K562 (cell line): ENCODE data around the gene CLIC1. TPM values are rescaled to one million over a fixed set of nuclear protein-coding genes. Genes with fewer than 3 reads are reported as not detected.

Experiments used
- CREB1 ChIP-seq, 2 experiments: sonication (generic) in 1 of 2; formaldehyde crosslinking in 1 of 2; IDR thresholded peaks; 2 replicates each; pipeline versions ENCODE4 v1.6.1 to v1.8.0; 2012 to 2022; ENCODE audit warnings: inconsistent platforms in 1 of 2, mild to moderate bottlenecking in 1 of 2, missing genetic modification reagents in 1 of 2, moderate library complexity in 1 of 2
- DDX20 ChIP-seq: fragments of 450-650 bp; IDR thresholded peaks from 2 replicates; pipeline ENCODE4 v1.6.1; 2016; ENCODE audit warnings: missing genetic modification characterization, low read depth, mild to moderate bottlenecking, missing compliant biosample characterization, moderate library complexity
- E2F3 ChIP-seq: fragments of 250-450 bp; sonication (Bioruptor Pico); IDR thresholded peaks from 2 replicates; pipeline ENCODE4 v1.4.0; 2020; ENCODE audit warnings: mild to moderate bottlenecking
- EGR1 ChIP-seq: fragments of 450-650 bp; conservative IDR thresholded peaks from 2 replicates; pipeline ENCODE4 v1.6.1; 2017; ENCODE audit warnings: mild to moderate bottlenecking
- FOXA1 ChIP-seq: fragments of 450-650 bp; IDR thresholded peaks from 2 replicates; pipeline ENCODE4 v1.6.1; 2016; ENCODE audit warnings: mild to moderate bottlenecking, borderline replicate concordance
- FOXP1 ChIP-seq: sonication (generic); formaldehyde crosslinking; IDR thresholded peaks from 2 replicates; pipeline ENCODE4 v1.8.0; 2022; ENCODE audit warnings: mild to moderate bottlenecking, missing genetic modification reagents
- LEF1 ChIP-seq: fragments of 450-650 bp; IDR thresholded peaks from 2 replicates; pipeline ENCODE4 v1.6.1; 2016; ENCODE audit warnings: mild to moderate bottlenecking
- MCM5 ChIP-seq: fragments of 450-650 bp; IDR thresholded peaks from 2 replicates; pipeline ENCODE4 v1.6.1; 2016; ENCODE audit warnings: low read depth
- SMARCE1 ChIP-seq: fragments of 450-650 bp; IDR thresholded peaks from 2 replicates; pipeline ENCODE4 v1.7.1; 2016; ENCODE audit warnings: mild to moderate bottlenecking
- SREBF1 ChIP-seq: fragments of 150-350 bp; IDR thresholded peaks from 2 replicates; pipeline ENCODE4 v1.6.1; 2014; ENCODE audit warnings: antibody characterized with exemption, low read depth, low read length, borderline replicate concordance
- TCF7 ChIP-seq: sonication (generic); IDR thresholded peaks from 2 replicates; pipeline ENCODE4 v1.6.1; 2016; ENCODE audit warnings: antibody characterized with exemption, borderline replicate concordance
- ZNF217 ChIP-seq: sonication (generic); formaldehyde crosslinking; IDR thresholded peaks from 2 replicates; pipeline ENCODE4 v1.8.0; 2022; ENCODE audit warnings: mild to moderate bottlenecking, missing genetic modification reagents
- ZNF41 ChIP-seq: fragments of 250-450 bp; sonication (Bioruptor Pico); conservative IDR thresholded peaks from 2 replicates; pipeline ENCODE4 v1.4.0; 2020; ENCODE audit warnings: mild to moderate bottlenecking
- ZNF436 ChIP-seq: fragments of 250-450, 450-650 bp; sonication (Bioruptor Pico); formaldehyde crosslinking; IDR thresholded peaks from 2 replicates; pipeline ENCODE4 v1.7.0; 2020; ENCODE audit warnings: mild to moderate bottlenecking
- polyA plus RNA-seq, 8 experiments: library from polyadenylated mRNA; depleted of rRNA in 4 of 8; stranded (reverse) in 5 of 8; unstranded in 3 of 8; fragments of >200 nt; fragmentation: Nextera tagmentation in 2 of 8; fragmentation: Illumina TruSeq in 1 of 8; extraction: Ambion mirVana in 2 of 8; extraction: Trizol in 1 of 8; gene quantifications; 2 replicates each; pipeline versions ENCODE4 v1.2.1 to v1.2.3, GENCODE V29; 2011 to 2014; ENCODE audit warnings: inconsistent platforms in 1 of 8, missing spikeins in 1 of 8
- total RNA-seq, 7 experiments: library from RNA; depleted of rRNA in 6 of 7; stranded (reverse); fragments of >200 nt in 6 of 7; fragmentation: Illumina TruSeq in 2 of 7; extraction: Trizol in 2 of 7; gene quantifications; 2 replicates each; pipeline versions ENCODE4 v1.2.1 to v1.2.3, GENCODE V29; 2011 to 2021; ENCODE audit warnings: low replicate concordance in 1 of 7
- TF ChIP-seq, protein P1 (sequence below), 3 experiments: fragments of 200-800 bp in 1 of 3; sonication (Bioruptor generic) in 1 of 3; sonication (generic) in 1 of 3; formaldehyde crosslinking in 1 of 3; IDR thresholded peaks; 2 replicates each; pipeline versions ENCODE4 v1.6.1 to v1.8.0; 2016 to 2022; ENCODE audit warnings: mild to moderate bottlenecking in 2 of 3, missing compliant biosample characterization in 2 of 3, missing genetic modification characterization in 2 of 3, missing genetic modification reagents in 1 of 3
- TF ChIP-seq, protein P2 (sequence below): fragments of 200-800 bp; sonication (Bioruptor generic); IDR thresholded peaks from 2 replicates; pipeline ENCODE4 v1.6.1; 2016; ENCODE audit warnings: missing genetic modification characterization, missing compliant biosample characterization
- TF ChIP-seq, protein P3 (sequence below): sonication (generic); formaldehyde crosslinking; IDR thresholded peaks from 2 replicates; pipeline ENCODE4 v1.8.0; 2022; ENCODE audit warnings: missing genetic modification reagents, mild to moderate bottlenecking, borderline replicate concordance
- TF ChIP-seq, protein P4 (sequence below), 2 experiments: fragments of 450-650 bp in 1 of 2; sonication (generic) in 1 of 2; formaldehyde crosslinking; conservative IDR thresholded peaks; 2 replicates each; pipeline versions ENCODE4 v1.4.0 to v1.8.1; 2020 to 2022; ENCODE audit warnings: mild to moderate bottlenecking in 1 of 2, missing genetic modification reagents in 1 of 2
- TF ChIP-seq, protein P5 (sequence below): fragments of 450-650 bp; conservative IDR thresholded peaks from 2 replicates; pipeline ENCODE4 v1.6.1; 2016; ENCODE audit warnings: missing genetic modification characterization, low read depth, mild to moderate bottlenecking, missing compliant biosample characterization, moderate library complexity

Gene CLIC1
- total and polyA plus RNA-seq, 9 of the 15 experiments (the other 6 are each of a cell fraction or from before 2014, with no cell fraction given): 1,267 to 2,419 (median 1,808) TPM

DNA sequence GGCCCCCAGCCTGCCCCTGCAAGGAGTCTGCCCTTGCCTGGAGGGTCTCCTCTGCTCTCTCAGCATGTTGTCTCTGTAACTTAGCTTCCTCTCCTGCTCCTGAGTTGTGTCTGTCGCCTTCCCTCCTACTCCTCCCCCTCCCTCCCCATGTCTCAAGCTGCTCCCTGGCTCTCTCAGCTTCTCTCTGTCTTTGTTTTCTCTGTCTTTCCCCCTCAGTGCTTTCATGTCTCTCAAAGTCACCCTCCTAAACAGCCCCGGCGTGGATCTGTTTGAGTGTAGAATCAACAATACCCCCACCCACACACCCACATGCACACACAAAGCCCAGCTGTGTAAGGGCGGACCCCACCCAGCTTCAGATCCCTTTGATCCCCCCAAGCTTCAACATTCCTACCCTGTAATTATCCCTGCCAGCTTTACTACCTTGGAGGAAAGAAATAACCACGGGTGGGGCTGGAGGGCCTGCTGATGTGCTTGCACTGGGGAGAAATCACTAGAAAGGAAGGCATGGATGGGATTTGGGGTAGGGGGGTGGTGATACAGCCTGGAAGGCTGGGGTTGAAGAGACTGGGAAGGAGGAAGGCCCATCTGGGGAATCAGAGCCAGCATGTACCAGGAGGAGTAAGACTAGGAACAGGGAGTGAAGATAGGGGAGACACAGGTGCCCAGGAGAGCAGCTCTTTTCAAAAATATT, 22.2 kb downstream of the CLIC1 start (continued):
- TF ChIP-seq, protein P1, sequence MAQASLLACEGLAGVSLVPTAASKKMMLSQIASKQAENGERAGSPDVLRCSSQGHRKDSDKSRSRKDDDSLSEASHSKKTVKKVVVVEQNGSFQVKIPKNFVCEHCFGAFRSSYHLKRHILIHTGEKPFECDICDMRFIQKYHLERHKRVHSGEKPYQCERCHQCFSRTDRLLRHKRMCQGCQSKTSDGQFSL (CRISPR knock-in tag; IDR thresholded peaks at IDR 0.05): no peak
- TF ChIP-seq, protein P1 (tag; IDR thresholded peaks at IDR 0.05): no peak
- peak; percentile 28; the same call in 1 of the 2 replicates for TF ChIP-seq LEF1
- no peak for TF ChIP-seq DDX20 (tag)
- TF ChIP-seq, protein P2, sequence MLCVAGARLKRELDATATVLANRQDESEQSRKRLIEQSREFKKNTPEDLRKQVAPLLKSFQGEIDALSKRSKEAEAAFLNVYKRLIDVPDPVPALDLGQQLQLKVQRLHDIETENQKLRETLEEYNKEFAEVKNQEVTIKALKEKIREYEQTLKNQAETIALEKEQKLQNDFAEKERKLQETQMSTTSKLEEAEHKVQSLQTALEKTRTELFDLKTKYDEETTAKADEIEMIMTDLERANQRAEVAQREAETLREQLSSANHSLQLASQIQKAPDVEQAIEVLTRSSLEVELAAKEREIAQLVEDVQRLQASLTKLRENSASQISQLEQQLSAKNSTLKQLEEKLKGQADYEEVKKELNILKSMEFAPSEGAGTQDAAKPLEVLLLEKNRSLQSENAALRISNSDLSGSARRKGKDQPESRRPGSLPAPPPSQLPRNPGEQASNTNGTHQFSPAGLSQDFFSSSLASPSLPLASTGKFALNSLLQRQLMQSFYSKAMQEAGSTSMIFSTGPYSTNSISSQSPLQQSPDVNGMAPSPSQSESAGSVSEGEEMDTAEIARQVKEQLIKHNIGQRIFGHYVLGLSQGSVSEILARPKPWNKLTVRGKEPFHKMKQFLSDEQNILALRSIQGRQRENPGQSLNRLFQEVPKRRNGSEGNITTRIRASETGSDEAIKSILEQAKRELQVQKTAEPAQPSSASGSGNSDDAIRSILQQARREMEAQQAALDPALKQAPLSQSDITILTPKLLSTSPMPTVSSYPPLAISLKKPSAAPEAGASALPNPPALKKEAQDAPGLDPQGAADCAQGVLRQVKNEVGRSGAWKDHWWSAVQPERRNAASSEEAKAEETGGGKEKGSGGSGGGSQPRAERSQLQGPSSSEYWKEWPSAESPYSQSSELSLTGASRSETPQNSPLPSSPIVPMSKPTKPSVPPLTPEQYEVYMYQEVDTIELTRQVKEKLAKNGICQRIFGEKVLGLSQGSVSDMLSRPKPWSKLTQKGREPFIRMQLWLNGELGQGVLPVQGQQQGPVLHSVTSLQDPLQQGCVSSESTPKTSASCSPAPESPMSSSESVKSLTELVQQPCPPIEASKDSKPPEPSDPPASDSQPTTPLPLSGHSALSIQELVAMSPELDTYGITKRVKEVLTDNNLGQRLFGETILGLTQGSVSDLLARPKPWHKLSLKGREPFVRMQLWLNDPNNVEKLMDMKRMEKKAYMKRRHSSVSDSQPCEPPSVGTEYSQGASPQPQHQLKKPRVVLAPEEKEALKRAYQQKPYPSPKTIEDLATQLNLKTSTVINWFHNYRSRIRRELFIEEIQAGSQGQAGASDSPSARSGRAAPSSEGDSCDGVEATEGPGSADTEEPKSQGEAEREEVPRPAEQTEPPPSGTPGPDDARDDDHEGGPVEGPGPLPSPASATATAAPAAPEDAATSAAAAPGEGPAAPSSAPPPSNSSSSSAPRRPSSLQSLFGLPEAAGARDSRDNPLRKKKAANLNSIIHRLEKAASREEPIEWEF (CRISPR knock-in tag): no peak
- TF ChIP-seq EGR1: peak; percentile 43
- TF ChIP-seq MCM5: no peak
- TF ChIP-seq SMARCE1: 0 out of 2 replicates have a peak, but pooled peaks have one; percentile 34
- TF ChIP-seq TCF7: no peak
- TF ChIP-seq, protein P3, sequence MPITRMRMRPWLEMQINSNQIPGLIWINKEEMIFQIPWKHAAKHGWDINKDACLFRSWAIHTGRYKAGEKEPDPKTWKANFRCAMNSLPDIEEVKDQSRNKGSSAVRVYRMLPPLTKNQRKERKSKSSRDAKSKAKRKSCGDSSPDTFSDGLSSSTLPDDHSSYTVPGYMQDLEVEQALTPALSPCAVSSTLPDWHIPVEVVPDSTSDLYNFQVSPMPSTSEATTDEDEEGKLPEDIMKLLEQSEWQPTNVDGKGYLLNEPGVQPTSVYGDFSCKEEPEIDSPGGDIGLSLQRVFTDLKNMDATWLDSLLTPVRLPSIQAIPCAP (CRISPR knock-in tag): no peak
- TF ChIP-seq E2F3 (CRISPR knock-in tag): no peak
- TF ChIP-seq ZNF217: no peak
- TF ChIP-seq ZNF436 (CRISPR knock-in tag): no peak
- TF ChIP-seq, protein P4, sequence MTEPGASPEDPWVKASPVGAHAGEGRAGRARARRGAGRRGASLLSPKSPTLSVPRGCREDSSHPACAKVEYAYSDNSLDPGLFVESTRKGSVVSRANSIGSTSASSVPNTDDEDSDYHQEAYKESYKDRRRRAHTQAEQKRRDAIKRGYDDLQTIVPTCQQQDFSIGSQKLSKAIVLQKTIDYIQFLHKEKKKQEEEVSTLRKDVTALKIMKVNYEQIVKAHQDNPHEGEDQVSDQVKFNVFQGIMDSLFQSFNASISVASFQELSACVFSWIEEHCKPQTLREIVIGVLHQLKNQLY (CRISPR knock-in tag; conservative IDR thresholded peaks at IDR 0.05): no peak
- TF ChIP-seq, protein P5, sequence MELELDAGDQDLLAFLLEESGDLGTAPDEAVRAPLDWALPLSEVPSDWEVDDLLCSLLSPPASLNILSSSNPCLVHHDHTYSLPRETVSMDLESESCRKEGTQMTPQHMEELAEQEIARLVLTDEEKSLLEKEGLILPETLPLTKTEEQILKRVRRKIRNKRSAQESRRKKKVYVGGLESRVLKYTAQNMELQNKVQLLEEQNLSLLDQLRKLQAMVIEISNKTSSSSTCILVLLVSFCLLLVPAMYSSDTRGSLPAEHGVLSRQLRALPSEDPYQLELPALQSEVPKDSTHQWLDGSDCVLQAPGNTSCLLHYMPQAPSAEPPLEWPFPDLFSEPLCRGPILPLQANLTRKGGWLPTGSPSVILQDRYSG (tag): no peak
- no peak for TF ChIP-seq FOXP1 (CRISPR knock-in tag)
- TF ChIP-seq SREBF1: no peak
- TF ChIP-seq FOXA1: no peak
- TF ChIP-seq CREB1 (IDR thresholded peaks at IDR 0.05): no peak
- no peak for TF ChIP-seq CREB1 (CRISPR knock-in tag; IDR thresholded peaks at IDR 0.05)
- no peak for TF ChIP-seq ZNF41
